KOPT-K1 (cell line): ENCODE data around the gene ZNF766.
"Not testable (repeated sequence)": the region's sequence is repeated elsewhere in the genome, so short reads cannot be mapped to it uniquely, and the experiment has no call there.

Experiments
- H3K27ac ChIP-seq: fragments of 200-600 bp; sonication (generic); 2 replicates; pipeline ENCODE4 v1.5.1; 2016; ENCODE audit warnings: antibody characterized with exemption, mild to moderate bottlenecking, low read depth, low read length; ENCODE audit not compliant: poor library complexity, severe bottlenecking
- H3K36me3 ChIP-seq: fragments of 200-600 bp; sonication (generic); 2 replicates; pipeline ENCODE4 v1.5.1; 2017; ENCODE audit warnings: antibody characterized with exemption, mild to moderate bottlenecking, low read length, moderate library complexity; ENCODE audit not compliant: insufficient read depth
- H3K9me3 ChIP-seq: fragments of 200-600 bp; sonication (generic); 2 replicates; pipeline ENCODE4 v1.5.1; 2017; ENCODE audit warnings: antibody characterized with exemption, low read length, mild to moderate bottlenecking; ENCODE audit not compliant: insufficient read depth, poor library complexity, severe bottlenecking

Gene ZNF766

DNA sequence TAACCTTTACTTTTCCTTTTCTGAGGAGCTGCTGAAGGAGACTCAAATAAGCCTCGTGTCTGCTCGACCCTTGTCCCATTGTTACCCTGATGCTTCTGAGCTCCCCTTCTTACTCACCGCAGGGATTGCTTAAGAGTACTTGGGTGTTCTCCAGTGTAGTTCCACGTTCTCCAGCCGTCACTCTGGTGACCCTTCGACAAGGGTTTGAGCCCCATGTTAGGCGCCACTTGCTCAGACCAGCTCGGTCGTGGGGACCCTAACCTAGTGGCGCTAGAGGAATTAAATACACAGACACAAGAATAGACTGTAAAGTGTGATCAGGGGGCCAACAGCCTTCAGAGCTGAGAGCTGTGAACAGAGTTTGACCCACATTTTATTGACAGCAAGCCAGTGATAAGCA is 37.9 kb downstream of the ZNF766 start:
- Histone ChIP-seq H3K9me3 (peaks cover 100% of the 10 kb centered on the region), H3K36me3 (peaks cover 100% of the 10 kb centered on the region), H3K27ac (no peak overlapping the region)

DNA sequence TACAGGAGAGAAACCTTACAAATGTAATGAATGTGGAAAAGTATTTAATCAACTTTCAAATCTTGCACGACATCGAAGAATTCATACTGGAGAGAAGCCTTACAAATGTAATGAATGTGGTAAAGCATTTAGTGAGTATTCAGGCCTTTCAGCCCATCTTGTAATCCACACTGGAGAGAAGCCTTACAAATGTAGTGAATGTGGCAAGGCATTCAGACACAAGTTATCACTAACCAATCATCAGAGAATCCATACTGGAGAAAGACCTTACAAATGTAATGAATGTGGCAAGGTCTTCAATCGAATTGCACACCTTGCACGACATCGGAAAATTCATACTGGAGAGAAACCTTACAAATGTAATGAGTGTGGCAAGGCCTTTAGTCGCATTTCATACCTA is 53.0 kb downstream of the ZNF766 start:
- Histone ChIP-seq H3K27ac (no peak overlapping the region), H3K36me3 (peaks cover 71% of the 10 kb centered on the region), H3K9me3 (peaks cover 100% of the 10 kb centered on the region)

DNA sequence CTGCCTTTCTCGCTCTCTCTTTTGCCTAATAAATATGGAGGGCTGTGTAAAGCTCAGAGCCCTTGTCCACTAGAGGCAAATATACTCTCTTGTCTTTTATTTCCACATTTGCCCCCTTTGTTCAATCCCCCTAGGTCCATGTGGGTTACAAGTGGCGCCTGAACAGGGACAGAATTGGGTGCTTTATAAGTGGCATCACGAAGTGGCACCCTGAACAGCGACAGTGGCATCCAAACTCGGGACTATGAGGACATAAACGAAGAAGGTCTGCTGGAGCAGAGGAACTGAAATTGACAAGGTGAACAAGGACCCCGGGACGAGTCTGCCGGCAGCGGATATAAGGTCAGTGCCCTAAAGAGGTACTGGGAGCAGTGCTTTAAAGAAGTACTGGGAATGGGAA is 62.4 kb downstream of the ZNF766 start:
- H3K27ac ChIP-seq, result no peak overlapping the region
- H3K9me3 ChIP-seq, result peaks cover 85% of the 10 kb centered on the region
- no peaks in the 10 kb centered on the region for H3K36me3 ChIP-seq

DNA sequence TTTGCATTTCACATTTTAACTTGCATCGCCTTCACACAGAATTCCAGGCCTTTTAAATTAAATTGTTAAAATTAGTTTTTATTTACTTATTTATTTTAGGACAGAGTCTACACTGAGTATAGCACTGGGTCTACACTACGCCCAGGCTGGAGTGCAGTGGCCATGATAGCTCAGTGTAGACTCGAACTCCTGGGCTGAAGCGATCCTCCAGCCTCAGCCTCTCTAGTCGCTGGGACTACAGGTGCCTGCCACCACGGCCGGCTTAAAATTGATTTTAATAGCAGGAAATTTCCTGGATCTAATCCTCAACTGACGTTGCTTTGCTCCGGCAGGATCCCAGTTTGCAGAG is 66.4 kb downstream of the ZNF766 start:
- H3K27ac ChIP-seq, result peak overlapping the region; percentile 78
- H3K9me3 ChIP-seq, result peaks cover 48% of the 10 kb centered on the region
- H3K36me3 ChIP-seq, result peaks cover 6% of the 10 kb centered on the region; the same call in 1 of the 2 replicates

DNA sequence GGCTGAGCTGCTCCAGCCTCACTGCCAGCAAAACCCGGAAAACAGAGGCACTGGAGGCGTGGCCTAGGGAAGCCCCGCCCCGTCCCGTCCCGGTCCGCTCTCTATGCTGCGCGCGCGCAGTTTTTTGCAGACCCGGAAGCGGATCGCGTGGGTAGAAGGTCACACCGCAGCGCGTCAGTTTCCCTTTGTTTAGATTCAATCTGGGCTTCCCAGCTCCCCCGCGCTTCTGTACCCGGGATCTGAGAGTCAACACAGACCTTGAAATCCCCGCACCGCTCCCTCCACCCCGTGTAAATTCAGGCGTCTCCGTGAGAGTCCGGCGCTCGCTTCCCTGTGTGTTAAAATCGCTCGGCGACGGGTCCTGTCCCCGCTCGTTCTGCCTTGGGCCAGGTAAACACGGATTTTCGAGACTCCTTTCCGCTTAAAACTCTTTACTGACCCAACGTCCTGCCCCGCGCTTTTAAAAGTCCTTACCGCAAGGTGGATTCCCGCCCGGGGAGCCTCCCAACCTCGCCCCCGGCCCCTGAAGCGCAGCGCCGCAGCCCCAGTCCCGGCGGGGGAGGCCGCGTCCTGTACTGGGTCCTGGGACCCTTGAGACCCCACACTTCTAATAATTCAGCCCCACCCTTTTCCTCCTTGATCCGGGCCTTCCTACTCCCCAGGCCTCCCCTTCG is 66.9 kb downstream of the ZNF766 start, which contains the start of gene ZNF610:
ZNF610 (plus strand) TSS at position 127 of the 674 bp plus-strand sequence. CDS start 12,930 bp downstream, outside the sequence.
- H3K9me3 ChIP-seq, result peaks cover 43% of the 10 kb centered on the region
- H3K36me3 ChIP-seq, result peaks cover 6% of the 10 kb centered on the region; the same call in 1 of the 2 replicates
- peak within 1 kb of the TSS; percentile 78 for H3K27ac ChIP-seq

DNA sequence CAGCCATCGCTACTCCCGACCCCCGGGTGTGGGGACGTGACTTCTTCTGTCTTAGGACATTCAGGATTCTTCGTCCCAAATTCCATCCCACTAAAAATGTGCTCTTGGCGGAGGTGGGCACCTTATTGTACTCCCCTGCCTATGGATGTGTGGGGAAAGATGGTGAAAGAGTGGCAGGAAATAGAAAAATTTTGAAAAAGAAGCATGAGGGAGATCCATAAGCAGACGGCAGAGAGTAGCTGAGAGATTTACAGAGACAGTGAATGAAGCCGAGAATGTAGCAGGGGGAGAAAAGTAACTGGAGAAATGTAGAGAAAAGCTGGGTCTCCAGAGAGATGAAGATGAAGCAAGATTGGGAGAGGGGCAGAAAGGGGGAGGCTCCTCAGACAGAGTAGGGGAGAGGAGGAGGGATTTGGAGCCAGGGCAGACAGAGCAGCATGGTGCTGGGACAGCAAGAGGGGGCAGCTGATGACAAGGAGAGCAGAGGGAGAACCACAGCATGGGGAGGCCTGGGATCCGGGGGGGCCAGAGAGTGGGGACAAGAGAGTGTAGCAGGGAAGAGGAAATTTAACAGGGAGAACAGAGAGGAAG is 67.5 kb downstream of the ZNF766 start:
- peaks cover 6% of the 10 kb centered on the region; the same call in 1 of the 2 replicates for H3K36me3 ChIP-seq
- peaks cover 36% of the 10 kb centered on the region for H3K9me3 ChIP-seq
- peak overlapping the region; percentile 78 for H3K27ac ChIP-seq

DNA sequence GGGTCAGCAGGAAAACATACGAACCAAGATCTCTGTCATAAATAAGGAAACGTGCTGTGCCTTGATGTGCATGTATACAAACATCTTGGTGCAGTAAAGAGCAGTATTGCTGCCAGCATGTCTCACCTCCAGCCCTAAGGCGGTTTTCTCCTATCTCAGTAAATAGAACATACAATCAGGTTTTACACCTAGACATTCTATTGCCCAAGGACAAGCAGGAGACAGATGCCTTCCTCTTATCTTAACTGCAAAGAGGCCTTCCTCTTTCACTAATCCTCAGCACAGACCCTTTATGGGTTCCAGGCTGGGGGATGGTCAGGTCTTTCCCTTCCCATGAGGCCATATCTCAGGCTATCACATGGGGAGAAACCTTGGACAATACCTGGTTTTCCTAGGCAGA is 69.6 kb downstream of the ZNF766 start:
- H3K9me3 ChIP-seq, result peaks cover 16% of the 10 kb centered on the region
- H3K27ac ChIP-seq, H3K36me3 ChIP-seq: not testable (repeated sequence)

DNA sequence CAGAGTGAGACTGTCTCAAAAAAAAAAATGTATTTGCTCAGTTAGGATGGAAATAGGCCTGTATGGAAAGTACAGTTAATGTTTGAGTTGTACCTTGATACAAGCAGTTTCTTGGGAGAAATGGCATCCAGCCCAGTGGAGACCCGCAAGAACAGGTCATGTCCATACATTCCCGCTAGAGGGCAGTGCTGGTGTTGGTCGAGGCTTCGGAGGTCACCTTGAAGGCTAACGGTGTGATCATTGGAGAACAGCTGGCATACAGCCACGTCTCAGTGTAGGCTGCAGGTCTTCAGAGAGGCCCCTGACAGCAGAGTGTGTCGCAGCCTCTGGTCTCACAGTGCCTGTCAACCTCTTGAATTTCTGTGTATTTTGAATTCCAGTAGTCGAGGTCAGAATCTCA is 74.2 kb downstream of the ZNF766 start:
- Histone ChIP-seq H3K9me3 (peaks cover 27% of the 10 kb centered on the region), H3K36me3 (peaks cover 13% of the 10 kb centered on the region), H3K27ac (no peak overlapping the region)

DNA sequence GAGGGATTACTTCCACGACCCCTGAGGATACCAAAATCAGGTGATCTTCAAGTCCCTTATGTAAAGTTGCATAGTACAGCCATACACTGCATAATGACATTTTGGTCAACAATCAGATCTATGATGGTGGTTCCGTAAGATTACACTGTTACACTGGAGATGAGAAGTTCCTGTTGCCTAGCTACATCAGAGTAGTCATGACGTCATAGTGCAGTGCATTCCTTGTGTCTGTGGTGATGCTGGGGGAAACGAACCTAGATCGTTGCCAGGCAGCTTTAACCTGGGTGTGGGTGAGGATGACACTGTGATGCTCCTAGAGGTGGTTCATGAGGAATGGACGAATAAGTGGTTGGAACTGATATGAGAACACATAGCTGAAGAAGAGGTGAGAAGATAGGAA is 75.8 kb downstream of the ZNF766 start:
- H3K9me3 ChIP-seq, result peaks cover 33% of the 10 kb centered on the region
- no peak overlapping the region for H3K27ac ChIP-seq
- H3K36me3 ChIP-seq, result peaks cover 26% of the 10 kb centered on the region
